ENCODE data around the gene CLDN20.
A peak's percentile ranks its signal among the peaks of the same experiment; 100 is the strongest.
"Not testable (repeated sequence)": the region's sequence is repeated elsewhere in the genome, so short reads cannot be mapped to it uniquely, and the experiment has no call there.

Gene CLDN20

GRCh38 chr6:155263373-155264063 is at the start of gene CLDN20:
Gene CLDN20, plus strand, starts transcription at chr6:155264013. Its CDS starts 11,707 bp downstream, at chr6:155275720.
- Histone ChIP-seq H3K4me3 (no peak within 1 kb of the TSS), H3K27ac (peak within 1 kb of the TSS in 9 of 21 experiments; percentile 5 to 75 (median 44))

- H3K27ac ChIP-seq, result no peak overlapping the region
- H3K4me3 ChIP-seq, result no peak overlapping the region
Observed at GRCh38 chr6:155215906-155216305, 47.9 kb upstream of the CLDN20 start.

GRCh38 chr6:155216312-155217046 is 47.3 kb upstream of the CLDN20 start:
- no peak overlapping the region for H3K27ac ChIP-seq
- no peak overlapping the region for H3K4me3 ChIP-seq

GRCh38 chr6:155218711-155219110 is 45.1 kb upstream of the CLDN20 start:
- not testable (repeated sequence) for H3K4me3 ChIP-seq, H3K27ac ChIP-seq

- Histone ChIP-seq H3K4me3 (no peak overlapping the region), H3K27ac (no peak overlapping the region)
Observed at GRCh38 chr6:155219299-155219698, 44.5 kb upstream of the CLDN20 start.

- no peak overlapping the region for H3K4me3 ChIP-seq
- H3K27ac ChIP-seq, result peak overlapping the region in 5 of 21 experiments; percentile 21 to 68 (median 37)
Observed at GRCh38 chr6:155219858-155220301, 43.9 kb upstream of the CLDN20 start.

- no peak overlapping the region for H3K27ac ChIP-seq
- no peak overlapping the region for H3K4me3 ChIP-seq
Observed at GRCh38 chr6:155221086-155221485, 42.7 kb upstream of the CLDN20 start.

- Histone ChIP-seq H3K27ac (no peak overlapping the region), H3K4me3 (no peak overlapping the region)
Observed at GRCh38 chr6:155222506-155222905, 41.3 kb upstream of the CLDN20 start.

- Histone ChIP-seq H3K4me3 (no peak overlapping the region), H3K27ac (peak overlapping the region in 5 of 21 experiments; percentile 12 to 74 (median 54))
Observed at GRCh38 chr6:155223646-155224451, 40.0 kb upstream of the CLDN20 start.

- Histone ChIP-seq H3K4me3 (no peak overlapping the region), H3K27ac (peak overlapping the region in 7 of 21 experiments; percentile 12 to 74 (median 34))
Observed at GRCh38 chr6:155224618-155225017, 39.2 kb upstream of the CLDN20 start.

- Histone ChIP-seq H3K4me3 (no peak overlapping the region), H3K27ac (no peak overlapping the region)
Observed at GRCh38 chr6:155227046-155227445, 36.8 kb upstream of the CLDN20 start.

- Histone ChIP-seq H3K4me3 (no peak overlapping the region), H3K27ac (peak overlapping the region in 1 of 21 experiments; percentile 26)
Observed at GRCh38 chr6:155228546-155229166, 35.2 kb upstream of the CLDN20 start.

GRCh38 chr6:155230975-155231374 is 32.8 kb upstream of the CLDN20 start:
- not testable (repeated sequence) for H3K4me3 ChIP-seq, H3K27ac ChIP-seq

GRCh38 chr6:155232848-155233247 is 31.0 kb upstream of the CLDN20 start:
- H3K4me3 ChIP-seq, result no peak overlapping the region
- no peak overlapping the region for H3K27ac ChIP-seq

GRCh38 chr6:155234167-155234566 is 29.6 kb upstream of the CLDN20 start:
- H3K27ac ChIP-seq, result no peak overlapping the region
- no peak overlapping the region for H3K4me3 ChIP-seq

- Histone ChIP-seq H3K27ac (no peak overlapping the region), H3K4me3 (no peak overlapping the region)
Observed at GRCh38 chr6:155234687-155235086, 29.1 kb upstream of the CLDN20 start.

GRCh38 chr6:155235087-155235486 is 28.7 kb upstream of the CLDN20 start:
- Histone ChIP-seq H3K4me3 (no peak overlapping the region), H3K27ac (no peak overlapping the region)

GRCh38 chr6:155237613-155238012 is 26.2 kb upstream of the CLDN20 start:
- no peak overlapping the region for H3K4me3 ChIP-seq
- no peak overlapping the region for H3K27ac ChIP-seq

GRCh38 chr6:155240905-155241600 is 22.8 kb upstream of the CLDN20 start:
- H3K27ac ChIP-seq, result no peak overlapping the region
- H3K4me3 ChIP-seq, result no peak overlapping the region

Measured in skin epidermis (tissue), 12 donors.